HK-2 (cell line): ENCODE data around the gene TPPP3.

Experiments
- DNase-seq: peaks from one replicate; pipeline ENCODE4 v3.0.0-alpha.2; 2018; ENCODE audit not compliant: unreplicated experiment

The TPPP3 gene

DNA sequence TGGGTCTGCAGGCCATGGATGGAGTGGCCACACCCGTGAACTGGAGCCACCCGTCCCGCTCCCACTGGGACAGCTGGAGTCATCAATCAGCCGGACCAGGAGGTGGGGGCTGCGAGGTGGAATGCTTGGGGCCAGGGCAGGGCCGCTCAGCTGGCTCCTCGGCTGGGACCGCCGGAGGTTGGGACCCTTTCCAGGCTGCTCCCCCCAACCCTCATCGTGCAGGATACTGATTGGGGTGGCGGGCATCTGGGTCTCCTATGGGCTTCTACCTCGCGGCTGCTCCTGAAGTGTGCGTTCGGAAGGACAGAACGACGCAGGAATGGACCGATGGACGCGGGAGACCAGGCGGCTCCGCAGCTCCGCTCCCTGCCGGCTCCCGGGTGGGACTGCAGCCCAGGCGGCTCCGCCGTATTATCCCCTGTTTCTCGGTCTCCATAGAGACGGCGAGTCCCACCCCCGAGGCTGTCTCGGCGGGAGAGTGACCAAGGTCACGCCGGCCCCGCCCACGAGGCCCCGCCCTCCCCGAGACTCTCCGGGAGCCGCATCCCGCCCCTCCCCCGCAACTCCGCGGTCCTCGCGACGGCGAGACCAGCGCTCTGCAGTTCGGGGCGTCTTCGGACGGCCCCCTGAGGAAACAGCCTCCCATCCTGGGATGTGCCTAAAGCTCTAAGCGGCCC is at the start of gene TPPP3:
TPPP3 (minus strand) TSS at position 388 of the 677 bp plus-strand sequence. CDS start 2,387 bp downstream, outside the sequence.
- DNase-seq, result peak; percentile 49

DNA sequence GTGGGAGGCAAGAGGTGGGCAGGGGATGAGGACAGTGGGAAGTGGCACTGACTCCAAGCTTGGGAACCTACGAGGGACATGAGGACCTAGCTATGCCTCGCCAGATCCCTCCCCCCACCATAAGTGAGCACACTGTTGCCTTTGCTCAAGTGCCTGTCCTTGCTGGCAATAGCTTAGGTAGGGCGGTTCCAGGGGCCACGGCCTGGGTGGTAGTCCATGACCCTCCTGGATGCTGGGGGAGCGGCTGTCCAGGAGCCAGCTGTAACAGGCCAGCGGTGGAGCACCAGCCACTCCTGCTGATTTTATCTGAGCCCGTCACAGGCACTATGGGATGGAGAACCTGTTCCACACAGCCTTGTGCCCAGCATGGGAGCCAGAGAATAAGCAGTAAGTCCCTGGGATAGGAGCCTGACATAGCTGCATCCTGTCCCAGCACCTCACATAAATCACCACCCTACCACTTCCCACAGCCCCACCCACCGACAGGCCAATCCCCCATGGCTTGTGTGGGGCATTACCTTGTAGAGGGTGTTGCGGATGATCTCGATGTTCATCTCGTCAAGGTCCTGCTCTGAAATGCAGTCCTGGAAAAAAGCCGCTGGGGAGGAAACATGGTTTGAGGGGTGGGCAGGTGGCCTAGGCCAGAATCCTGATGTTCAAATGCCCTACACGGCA is 49.4 kb upstream of the TPPP3 start:
- no peak for DNase-seq

DNA sequence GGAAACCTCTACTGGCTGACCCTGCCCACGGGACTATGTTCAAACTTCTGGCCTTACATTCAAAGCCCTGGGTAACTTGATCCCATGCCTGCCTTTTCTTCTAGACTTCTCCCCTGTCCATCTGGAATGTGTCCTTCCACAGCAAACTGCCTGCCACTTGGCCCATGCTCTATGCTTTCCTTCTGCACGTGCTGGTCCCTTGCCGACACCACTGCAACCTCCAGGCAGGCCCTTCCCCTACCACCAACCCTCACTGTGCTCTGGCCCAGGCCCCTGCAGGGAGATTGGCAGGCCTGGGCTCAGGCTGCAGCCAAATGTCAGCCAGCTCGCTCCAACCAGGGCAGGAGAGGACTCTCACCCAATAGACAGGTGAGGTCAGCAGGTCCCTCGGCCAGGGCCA is 48.6 kb upstream of the TPPP3 start:
- no peak for DNase-seq

- no peak for DNase-seq
Measured at GRCh38 chr16:67441271-67441753, 48.0 kb upstream of the TPPP3 start.

DNA sequence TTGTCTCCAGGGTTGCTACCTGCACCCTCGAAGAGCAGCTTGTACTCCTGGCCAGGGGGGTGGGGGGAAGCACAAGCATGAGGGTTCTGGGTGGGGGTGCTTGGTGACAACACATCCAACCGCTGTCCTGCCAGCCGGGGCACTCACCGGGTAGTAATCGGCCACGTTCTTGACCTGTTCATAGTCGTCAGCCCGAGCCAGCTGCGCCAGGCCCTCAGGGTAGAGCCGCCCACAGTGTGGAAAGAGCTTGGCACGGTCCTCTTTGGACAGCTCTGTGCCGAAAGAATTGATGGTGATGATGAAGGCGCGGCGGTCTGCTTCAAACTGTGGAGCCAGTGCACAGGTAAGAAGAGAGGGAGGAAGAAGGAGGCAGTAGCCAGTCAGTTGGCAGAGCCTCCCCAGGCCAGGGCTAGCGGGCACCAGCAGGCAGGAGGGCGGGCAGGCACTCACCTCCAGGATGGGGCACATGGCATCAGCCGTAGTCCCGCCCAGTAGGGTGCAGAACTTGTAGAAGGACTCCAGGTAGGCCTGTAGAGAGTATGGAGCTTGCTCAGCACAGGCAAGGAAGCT is 45.6 kb upstream of the TPPP3 start:
- no peak for DNase-seq

DNA sequence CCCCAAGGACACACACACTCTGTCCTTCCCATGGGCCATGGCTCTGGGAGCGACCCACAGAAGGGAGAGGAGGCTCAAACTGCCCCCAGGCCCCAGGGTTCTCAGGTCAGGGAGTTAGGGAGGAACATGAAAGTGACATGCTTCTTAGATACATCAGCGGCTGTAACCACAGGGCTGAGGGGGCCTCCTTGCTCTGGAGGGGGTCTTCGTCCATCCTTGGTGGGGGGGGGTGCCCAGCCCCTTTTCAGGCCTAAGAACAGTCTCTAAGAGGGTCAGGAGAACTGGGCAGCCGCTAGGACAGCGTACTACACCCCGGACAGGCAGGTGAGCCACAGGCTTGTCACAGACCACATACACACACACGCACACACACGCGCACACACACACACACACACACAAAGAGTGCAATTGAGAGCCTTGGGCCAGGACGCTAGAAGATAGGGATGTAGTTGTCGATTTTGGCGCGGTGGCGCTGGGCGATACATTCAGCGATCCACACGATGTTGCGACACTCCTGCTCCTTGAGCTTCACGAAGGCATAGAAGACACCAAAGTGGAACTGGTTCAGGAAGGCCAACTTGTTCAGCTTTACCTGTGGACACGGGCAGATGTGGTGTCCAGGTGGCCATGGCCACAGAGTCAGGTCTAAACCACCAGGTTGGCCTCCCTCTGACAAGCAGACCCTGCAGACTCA is 44.9 kb upstream of the TPPP3 start:
- DNase-seq, result no peak

DNA sequence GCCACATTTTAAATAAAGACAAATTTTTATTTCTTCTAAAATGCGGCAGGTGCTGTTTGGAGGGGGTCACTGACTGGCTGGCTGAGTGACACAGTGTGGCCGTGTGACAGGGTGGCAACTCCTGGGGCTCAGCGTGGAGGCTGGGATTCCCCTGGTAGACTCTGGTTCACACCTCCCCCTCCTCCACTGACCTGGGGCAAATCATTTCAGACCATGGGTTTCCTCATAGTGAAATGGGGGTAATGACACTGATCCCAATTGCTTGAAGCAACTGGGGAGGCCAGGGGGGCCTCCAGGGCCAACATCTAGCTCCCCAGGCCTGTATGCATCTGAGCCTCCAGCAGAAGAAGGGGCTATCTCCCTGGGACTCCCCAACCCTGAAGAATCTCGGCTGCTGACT is 44.2 kb upstream of the TPPP3 start:
- no peak for DNase-seq

DNA sequence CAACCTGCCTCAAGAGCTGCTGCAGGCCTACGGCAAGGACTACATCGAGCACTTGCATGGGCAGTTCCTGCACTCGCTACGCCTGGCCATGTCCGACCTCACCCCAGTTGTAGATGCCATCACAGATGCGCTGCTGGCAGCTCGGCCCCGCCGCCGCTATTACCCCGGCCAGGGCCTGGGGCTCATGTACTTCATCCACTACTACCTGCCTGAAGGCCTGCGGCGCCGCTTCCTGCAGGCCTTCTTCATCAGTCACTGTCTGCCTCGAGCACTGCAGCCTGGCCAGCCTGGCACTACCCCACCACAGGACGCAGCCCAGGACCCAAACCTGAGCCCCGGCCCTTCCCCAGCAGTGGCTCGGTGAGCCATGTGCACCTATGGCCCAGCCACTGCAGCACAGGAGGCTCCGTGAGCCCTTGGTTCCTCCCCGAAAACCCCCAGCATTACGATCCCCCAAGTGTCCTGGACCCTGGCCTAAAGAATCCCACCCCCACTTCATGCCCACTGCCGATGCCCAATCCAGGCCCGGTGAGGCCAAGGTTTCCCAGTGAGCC is 43.4 kb upstream of the TPPP3 start:
- DNase-seq, result no peak

DNA sequence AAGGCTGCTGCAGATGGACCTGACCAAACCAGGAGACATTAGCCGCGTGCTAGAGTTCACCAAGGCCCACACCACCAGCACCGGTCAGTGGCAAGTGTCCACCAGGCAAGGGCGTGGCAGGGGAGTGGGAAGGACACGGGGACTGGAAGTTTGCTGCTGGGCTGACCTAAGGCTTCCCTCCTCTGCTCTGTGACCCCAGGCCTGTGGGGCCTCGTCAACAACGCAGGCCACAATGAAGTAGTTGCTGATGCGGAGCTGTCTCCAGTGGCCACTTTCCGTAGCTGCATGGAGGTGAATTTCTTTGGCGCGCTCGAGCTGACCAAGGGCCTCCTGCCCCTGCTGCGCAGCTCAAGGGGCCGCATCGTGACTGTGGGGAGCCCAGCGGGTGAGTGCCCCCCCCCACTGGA is 42.5 kb upstream of the TPPP3 start:
- no peak for DNase-seq

DNA sequence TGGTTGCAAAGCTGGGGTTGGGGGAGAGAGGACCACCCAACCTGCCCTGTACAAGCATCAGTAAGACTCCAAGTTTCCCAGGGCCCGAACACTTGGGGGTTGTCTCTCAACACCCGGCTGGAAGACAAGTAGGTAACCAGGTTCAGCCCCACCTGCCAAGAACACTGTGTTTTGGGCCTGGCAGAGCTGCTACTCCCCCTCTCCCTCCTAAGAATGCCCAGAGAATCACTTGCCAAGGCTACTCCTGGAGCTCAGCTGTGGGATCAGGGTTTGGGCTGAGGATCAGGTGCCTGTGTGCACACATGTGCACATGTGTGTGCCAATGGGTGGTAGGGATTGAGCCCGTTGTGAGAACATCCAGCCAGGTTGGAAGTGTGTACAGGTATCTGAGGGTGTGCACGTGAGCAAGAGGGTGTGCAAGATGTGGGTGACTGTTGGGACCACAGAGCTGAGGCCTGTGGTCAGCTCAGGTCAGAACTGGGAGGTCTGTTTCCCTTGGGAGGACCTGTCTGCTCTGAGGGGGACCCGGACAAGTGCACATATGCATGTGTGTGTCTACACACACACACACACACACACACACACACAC is 39.9 kb upstream of the TPPP3 start:
- DNase-seq, result no peak

- no peak for DNase-seq
Measured at GRCh38 chr16:67432506-67432890, 39.2 kb upstream of the TPPP3 start.

DNA sequence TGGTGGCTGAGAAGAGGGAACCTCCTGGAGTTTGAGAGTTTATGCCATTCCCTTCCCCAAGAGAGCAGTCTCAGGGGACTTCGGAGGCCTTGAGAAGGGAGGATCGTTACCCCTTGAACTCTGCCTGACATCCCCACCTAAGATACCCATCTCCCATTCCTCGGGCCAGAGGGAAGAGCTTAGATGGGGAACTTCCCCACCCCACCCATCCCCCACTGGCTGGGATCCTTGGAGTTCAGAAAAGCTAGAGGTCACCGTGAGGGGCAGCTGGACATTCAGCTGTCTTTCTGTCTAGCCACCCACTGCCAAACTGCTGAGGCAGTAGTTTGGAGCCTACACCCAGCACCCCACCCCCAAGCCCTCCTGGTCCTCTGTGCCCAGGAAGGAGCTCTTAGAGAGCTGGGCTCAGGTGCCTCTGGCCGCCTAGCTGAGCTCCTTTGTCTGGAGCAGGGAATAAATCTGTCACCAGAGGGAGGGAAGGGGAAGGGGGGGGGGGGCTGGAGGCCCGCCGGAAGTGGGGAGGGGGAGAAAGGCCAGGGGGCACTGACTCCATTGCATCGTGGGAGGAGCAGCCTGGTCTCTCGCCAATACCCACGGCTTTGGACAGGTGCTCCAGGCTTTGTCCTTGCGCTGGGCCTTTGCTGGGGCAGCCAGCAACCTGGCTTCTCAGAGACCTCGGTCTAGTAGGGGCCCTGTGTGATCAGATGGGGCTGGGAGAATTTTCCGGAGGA is 38.6 kb upstream of the TPPP3 start:
- DNase-seq, result no peak

DNA sequence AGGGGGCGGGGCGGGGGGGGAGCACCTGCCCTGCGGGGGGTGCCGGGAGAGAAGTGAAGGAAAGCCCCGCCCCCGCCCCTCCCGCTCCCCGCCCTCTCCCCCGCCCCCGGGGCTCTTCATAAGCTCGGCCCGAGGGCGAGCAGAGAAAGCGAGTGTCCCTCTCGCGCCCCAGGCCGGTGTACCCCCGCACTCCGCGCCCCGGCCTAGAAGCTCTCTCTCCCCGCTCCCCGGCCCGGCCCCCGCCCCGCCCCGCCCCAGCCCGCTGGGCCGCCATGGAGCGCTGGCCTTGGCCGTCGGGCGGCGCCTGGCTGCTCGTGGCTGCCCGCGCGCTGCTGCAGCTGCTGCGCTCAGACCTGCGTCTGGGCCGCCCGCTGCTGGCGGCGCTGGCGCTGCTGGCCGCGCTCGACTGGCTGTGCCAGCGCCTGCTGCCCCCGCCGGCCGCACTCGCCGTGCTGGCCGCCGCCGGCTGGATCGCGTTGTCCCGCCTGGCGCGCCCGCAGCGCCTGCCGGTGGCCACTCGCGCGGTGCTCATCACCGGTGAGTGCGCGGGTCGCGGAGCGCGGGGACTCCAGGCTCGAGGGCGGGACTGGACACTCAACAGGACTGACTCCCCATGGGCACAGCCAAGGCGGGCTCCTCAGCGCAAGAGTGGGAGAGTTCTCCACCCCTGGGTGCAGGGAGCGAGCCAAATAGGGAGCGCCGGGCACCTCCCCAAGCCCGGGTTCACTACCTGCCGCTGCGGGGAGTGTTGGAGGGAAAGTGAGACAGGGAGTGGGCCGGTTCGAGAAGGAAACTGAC is 37.9 kb upstream of the TPPP3 start, which contains the start of gene HSD11B2:
HSD11B2 (plus strand) TSS at position 145 of the 798 bp plus-strand sequence; CDS start at position 273, 128 bp downstream.
- peak; percentile 71 for DNase-seq

DNA sequence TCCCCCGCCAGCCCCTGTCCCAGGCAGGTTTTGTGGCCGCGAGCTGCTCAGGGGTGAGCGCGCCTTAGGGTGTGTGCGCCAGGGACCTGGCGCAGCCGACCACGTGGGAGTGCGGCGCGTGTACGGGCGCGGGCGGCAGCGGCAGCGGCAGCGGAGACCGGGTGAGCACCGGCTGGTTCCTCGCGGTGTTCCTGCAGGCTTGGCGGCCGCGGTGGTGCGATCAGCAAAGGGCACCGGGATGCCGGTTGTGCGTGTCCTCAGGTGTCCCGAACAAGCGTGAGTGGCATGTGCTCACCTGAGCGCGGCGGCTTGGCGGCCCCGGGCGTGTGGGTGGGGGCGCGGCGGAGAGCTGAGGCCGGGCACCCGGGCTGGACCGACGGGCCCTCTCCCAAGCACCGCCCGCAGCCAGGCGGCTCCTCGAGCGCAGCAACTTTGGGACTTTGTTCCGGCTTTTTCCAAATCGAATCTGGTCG is 37.2 kb upstream of the TPPP3 start:
- no peak for DNase-seq

- DNase-seq, result no peak
Measured at GRCh38 chr16:67429799-67430503, 36.7 kb upstream of the TPPP3 start.

DNA sequence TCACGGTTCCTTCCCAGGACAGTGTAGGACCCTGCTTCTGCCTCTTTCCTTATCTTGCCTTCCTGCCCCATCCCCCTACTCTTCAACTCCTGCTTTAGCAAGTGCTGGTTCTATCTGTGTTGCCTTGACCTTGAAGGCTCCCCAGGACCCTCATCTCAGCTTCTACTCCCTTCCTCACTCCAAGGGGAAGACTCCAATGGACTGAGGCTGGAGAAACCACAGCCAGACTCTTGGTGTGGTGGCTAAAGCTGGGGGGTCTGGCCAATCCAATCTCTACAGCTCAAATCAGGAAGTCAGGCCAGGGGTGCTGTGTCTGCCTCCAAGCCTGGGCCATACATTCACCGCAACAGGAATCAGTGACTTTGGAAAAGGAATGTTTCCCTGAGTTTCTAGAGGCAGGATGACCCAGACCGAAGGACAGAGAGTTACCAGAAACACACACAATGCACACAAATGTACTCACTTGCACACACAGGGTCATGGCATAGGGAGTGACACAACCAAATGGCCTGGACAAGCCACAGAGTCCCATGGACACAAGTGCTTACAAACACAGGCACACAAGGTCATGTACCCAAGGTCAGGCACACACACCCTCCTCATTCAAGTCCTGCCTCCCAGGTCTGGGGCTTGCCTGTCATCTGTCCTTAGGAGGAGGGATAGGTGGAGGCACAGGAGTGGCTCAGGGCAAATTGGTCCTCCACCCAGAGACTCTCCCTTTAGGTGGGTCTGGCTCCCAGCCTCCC is 35.9 kb upstream of the TPPP3 start:
- DNase-seq, result no peak

DNA sequence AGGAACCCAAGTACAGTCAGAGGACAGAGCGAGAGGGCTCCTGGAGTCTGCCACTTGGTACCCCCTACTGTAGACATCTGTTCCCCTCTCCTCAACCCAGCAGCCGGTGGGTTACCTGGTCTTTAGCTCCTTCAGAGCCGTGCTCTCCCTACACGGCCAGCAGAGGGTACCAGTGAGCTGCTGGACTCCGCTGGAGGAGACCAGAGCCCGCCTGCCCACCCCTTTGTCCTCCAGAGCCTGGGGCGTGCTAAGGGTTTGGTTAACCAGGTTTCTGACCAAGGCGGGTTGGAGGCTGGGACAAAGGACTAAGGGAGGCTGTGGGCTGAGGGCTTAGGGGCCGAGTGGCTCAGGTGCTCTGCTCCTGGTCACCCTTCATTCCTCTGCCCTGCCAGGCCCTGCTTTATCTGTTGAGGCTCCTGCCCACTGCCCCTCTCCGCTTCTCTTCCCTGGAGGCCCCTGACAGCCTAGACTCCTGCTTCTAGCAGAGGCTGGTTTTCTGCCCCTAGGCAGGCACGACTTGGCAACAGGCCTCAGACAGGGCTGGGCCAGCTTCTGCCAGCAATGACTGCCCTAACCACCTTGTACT is 34.9 kb upstream of the TPPP3 start:
- peak; percentile 72 for DNase-seq

- DNase-seq, result no peak
Measured at GRCh38 chr16:67426950-67427349, 33.7 kb upstream of the TPPP3 start.
